Measurements from ENCODE around the gene TMEM147.

GRCh38 chr19:35539314-35539713, 6.1 kb upstream of the TMEM147 start:
- TF ChIP-seq, protein P1, sequence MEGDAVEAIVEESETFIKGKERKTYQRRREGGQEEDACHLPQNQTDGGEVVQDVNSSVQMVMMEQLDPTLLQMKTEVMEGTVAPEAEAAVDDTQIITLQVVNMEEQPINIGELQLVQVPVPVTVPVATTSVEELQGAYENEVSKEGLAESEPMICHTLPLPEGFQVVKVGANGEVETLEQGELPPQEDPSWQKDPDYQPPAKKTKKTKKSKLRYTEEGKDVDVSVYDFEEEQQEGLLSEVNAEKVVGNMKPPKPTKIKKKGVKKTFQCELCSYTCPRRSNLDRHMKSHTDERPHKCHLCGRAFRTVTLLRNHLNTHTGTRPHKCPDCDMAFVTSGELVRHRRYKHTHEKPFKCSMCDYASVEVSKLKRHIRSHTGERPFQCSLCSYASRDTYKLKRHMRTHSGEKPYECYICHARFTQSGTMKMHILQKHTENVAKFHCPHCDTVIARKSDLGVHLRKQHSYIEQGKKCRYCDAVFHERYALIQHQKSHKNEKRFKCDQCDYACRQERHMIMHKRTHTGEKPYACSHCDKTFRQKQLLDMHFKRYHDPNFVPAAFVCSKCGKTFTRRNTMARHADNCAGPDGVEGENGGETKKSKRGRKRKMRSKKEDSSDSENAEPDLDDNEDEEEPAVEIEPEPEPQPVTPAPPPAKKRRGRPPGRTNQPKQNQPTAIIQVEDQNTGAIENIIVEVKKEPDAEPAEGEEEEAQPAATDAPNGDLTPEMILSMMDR (IDR thresholded peaks at IDR 0.05) = no peak
- TF ChIP-seq POLR2A (IDR thresholded peaks at IDR 0.05) = no peak

Data from uterus (tissue), 2 donors.